ENCODE measurements around the gene FAM136A.

The FAM136A gene

GRCh38 chr2:70250434-70250833, 51.4 kb downstream of the FAM136A start:
- no peak overlapping the region for H4K8ac ChIP-seq (ENCODE audit: low read depth, low read length)
- H3K79me1 ChIP-seq (ENCODE audit: low read depth, low read length): peaks cover 2% of the 10 kb centered on the region
- H3K4me3 ChIP-seq (ENCODE audit: low read length in 2 of 2): no peak overlapping the region
- H3K4me2 ChIP-seq (ENCODE audit: insufficient read depth, low read length, poor library complexity, severe bottlenecking): no peak overlapping the region
- no peaks in the 10 kb centered on the region for H3K9me3 ChIP-seq (replicated peaks in 1 of 2; ENCODE audit: control insufficient read depth in 2 of 2, insufficient read depth in 1 of 2, low read depth in 1 of 2, low read length in 2 of 2)
- no peak overlapping the region for H2AFZ ChIP-seq (ENCODE audit: low read length)
- no peak overlapping the region for H3K27ac ChIP-seq (replicated peaks; ENCODE audit: low read length)
- peaks cover 0 to 2% of the 10 kb centered on the region in 2 donors for H3K4me1 ChIP-seq (ENCODE audit: control insufficient read depth in 2 of 2, insufficient read depth in 1 of 2, low read depth in 1 of 2, low read length in 2 of 2)
- H3K4ac ChIP-seq (ENCODE audit: low read length): no peak overlapping the region
- H3K23ac ChIP-seq (ENCODE audit: low read depth, low read length, poor library complexity): no peak overlapping the region
- no peak overlapping the region for H4K91ac ChIP-seq (ENCODE audit: low read depth, low read length, poor library complexity)
- no peak overlapping the region for H2BK15ac ChIP-seq (ENCODE audit: low read length)
- no peak overlapping the region for H2AK5ac ChIP-seq (ENCODE audit: low read depth, low read length)
- no peak overlapping the region for H2BK12ac ChIP-seq (ENCODE audit: low read length)
- H3K9ac ChIP-seq (ENCODE audit: low read depth, low read length, poor library complexity): no peak overlapping the region
- H3K27me3 ChIP-seq (ENCODE audit: control insufficient read depth in 3 of 3, insufficient read depth in 3 of 3, low read depth in 1 of 3, low read length in 3 of 3): no peaks in the 10 kb centered on the region
- H3K36me3 ChIP-seq (replicated peaks in 1 of 2; ENCODE audit: control insufficient read depth in 2 of 2, insufficient read depth in 2 of 2, low read length in 2 of 2): peaks cover 0 to 10% of the 10 kb centered on the region in 2 donors
- DNase-seq (ENCODE audit: low spot score): no peak
- no peak overlapping the region for H2BK120ac ChIP-seq (ENCODE audit: low read depth, low read length)
- no peak overlapping the region for H3K18ac ChIP-seq (ENCODE audit: low read length)
- no peak overlapping the region for H3K14ac ChIP-seq (ENCODE audit: low read length)
- H2BK5ac ChIP-seq (ENCODE audit: low read length): no peak overlapping the region
- 100% methylated on average over 3 of the region's 16 CpGs; no CpG with 5 or more reads in 1 of the 2 donors for WGBS, 2 donors (ENCODE audit: extremely low coverage in 2 of 2, insufficient read length in 2 of 2, insufficient replicate concordance in 1 of 2)

GRCh38 chr2:70248181-70248847, 53.6 kb downstream of the FAM136A start, which contains the start of gene TIA1:
Gene TIA1, minus strand, starts transcription at chr2:70248628. Its CDS starts 198 bp downstream, at chr2:70248430.
- Histone ChIP-seq H3K36me3 (replicated peaks in 1 of 2; ENCODE audit: control insufficient read depth in 2 of 2, insufficient read depth in 2 of 2, low read length in 2 of 2) (peaks cover 0 to 30% of the 10 kb centered on the region in 2 donors), H3K9me3 (replicated peaks in 1 of 2; ENCODE audit: control insufficient read depth in 2 of 2, insufficient read depth in 1 of 2, low read depth in 1 of 2, low read length in 2 of 2) (no peaks in the 10 kb centered on the region)
- no CpG with 5 or more reads among the region's 47 CpGs for WGBS, 2 donors (ENCODE audit: extremely low coverage in 2 of 2, insufficient read length in 2 of 2, insufficient replicate concordance in 1 of 2)

GRCh38 chr2:70247364-70248180, 54.3 kb downstream of the FAM136A start:
- peaks cover under 1 to 2% of the 10 kb centered on the region in 2 donors for H3K9me3 ChIP-seq (replicated peaks in 1 of 2; ENCODE audit: control insufficient read depth in 2 of 2, insufficient read depth in 1 of 2, low read depth in 1 of 2, low read length in 2 of 2)
- peak overlapping the region; percentile 94 for H3K9ac ChIP-seq (ENCODE audit: low read depth, low read length, poor library complexity)
- H2BK15ac ChIP-seq (ENCODE audit: low read length): no peak overlapping the region
- peaks cover 1 to 2% of the 10 kb centered on the region in 2 donors for H3K4me1 ChIP-seq (ENCODE audit: control insufficient read depth in 2 of 2, insufficient read depth in 1 of 2, low read depth in 1 of 2, low read length in 2 of 2)
- H2BK5ac ChIP-seq (ENCODE audit: low read length): peak overlapping the region; percentile 96
- no peak overlapping the region for H3K14ac ChIP-seq (ENCODE audit: low read length)
- H3K4ac ChIP-seq (ENCODE audit: low read length): peak overlapping the region; percentile 28
- H3K27ac ChIP-seq (replicated peaks; ENCODE audit: low read length): peak overlapping the region; percentile 100
- H3K23ac ChIP-seq (ENCODE audit: low read depth, low read length, poor library complexity): peak overlapping the region; percentile 78
- peaks cover 3% of the 10 kb centered on the region for H3K79me1 ChIP-seq (ENCODE audit: low read depth, low read length)
- H2AK5ac ChIP-seq (ENCODE audit: low read depth, low read length): peak overlapping the region; percentile 36
- H2BK12ac ChIP-seq (ENCODE audit: low read length): no peak overlapping the region
- peak overlapping the region; percentile 47 for H3K4me2 ChIP-seq (ENCODE audit: insufficient read depth, low read length, poor library complexity, severe bottlenecking)
- H4K91ac ChIP-seq (ENCODE audit: low read depth, low read length, poor library complexity): no peak overlapping the region
- H2AFZ ChIP-seq (ENCODE audit: low read length): peak overlapping the region; percentile 82
- no peak overlapping the region for H4K8ac ChIP-seq (ENCODE audit: low read depth, low read length)
- H3K4me3 ChIP-seq (ENCODE audit: low read length in 2 of 2): peak overlapping the region; percentile 74 to 93
- H2BK120ac ChIP-seq (ENCODE audit: low read depth, low read length): peak overlapping the region; percentile 4
- H3K18ac ChIP-seq (ENCODE audit: low read length): peak overlapping the region; percentile 89
- peaks cover under 1 to 38% of the 10 kb centered on the region in 2 donors for H3K36me3 ChIP-seq (replicated peaks in 1 of 2; ENCODE audit: control insufficient read depth in 2 of 2, insufficient read depth in 2 of 2, low read length in 2 of 2)
- no peaks in the 10 kb centered on the region for H3K27me3 ChIP-seq (ENCODE audit: control insufficient read depth in 3 of 3, insufficient read depth in 3 of 3, low read depth in 1 of 3, low read length in 3 of 3)
- no CpG with 5 or more reads among the region's 20 CpGs for WGBS, 2 donors (ENCODE audit: extremely low coverage in 2 of 2, insufficient read length in 2 of 2, insufficient replicate concordance in 1 of 2)
- peak; percentile 35 for DNase-seq (ENCODE audit: low spot score)

More at GRCh38 chr2:70248181-70248847, 53.6 kb downstream of the FAM136A start, which contains the start of gene TIA1:
- Histone ChIP-seq H3K18ac (ENCODE audit: low read length) (peak within 1 kb of the TSS; percentile 89), H4K91ac (ENCODE audit: low read depth, low read length, poor library complexity) (peak within 1 kb of the TSS; percentile 64), H3K79me1 (ENCODE audit: low read depth, low read length) (peaks cover 3% of the 10 kb centered on the region), H2AK5ac (ENCODE audit: low read depth, low read length) (peak within 1 kb of the TSS; percentile 36), H3K9ac (ENCODE audit: low read depth, low read length, poor library complexity) (peak within 1 kb of the TSS; percentile 94), H2BK120ac (ENCODE audit: low read depth, low read length) (peak within 1 kb of the TSS; percentile 4), H3K4me3 (ENCODE audit: low read length in 2 of 2) (peak within 1 kb of the TSS; percentile 74 to 93), H3K27ac (replicated peaks; ENCODE audit: low read length) (peak within 1 kb of the TSS; percentile 100), H3K4me2 (ENCODE audit: insufficient read depth, low read length, poor library complexity, severe bottlenecking) (peak within 1 kb of the TSS; percentile 47), H3K27me3 (ENCODE audit: control insufficient read depth in 3 of 3, insufficient read depth in 3 of 3, low read depth in 1 of 3, low read length in 3 of 3) (no peaks in the 10 kb centered on the region), H3K4ac (ENCODE audit: low read length) (peak within 1 kb of the TSS; percentile 28), H2BK5ac (ENCODE audit: low read length) (peak within 1 kb of the TSS; percentile 96), H2BK15ac (ENCODE audit: low read length) (no peak within 1 kb of the TSS), H2AFZ (ENCODE audit: low read length) (peak within 1 kb of the TSS; percentile 82), H3K23ac (ENCODE audit: low read depth, low read length, poor library complexity) (peak within 1 kb of the TSS; percentile 78), H3K4me1 (ENCODE audit: control insufficient read depth in 2 of 2, insufficient read depth in 1 of 2, low read depth in 1 of 2, low read length in 2 of 2) (peaks cover 1 to 2% of the 10 kb centered on the region in 2 donors), H3K14ac (ENCODE audit: low read length) (no peak within 1 kb of the TSS), H2BK12ac (ENCODE audit: low read length) (no peak within 1 kb of the TSS), H4K8ac (ENCODE audit: low read depth, low read length) (peak within 1 kb of the TSS; percentile 72)
- DNase-seq (ENCODE audit: low spot score): peak; percentile 99
